GM21390 (cell line): ENCODE data around the gene PDHA2.
"Not testable (repeated sequence)": the region's sequence is repeated elsewhere in the genome, so short reads cannot be mapped to it uniquely, and the experiment has no call there.

Experiments used
- ATAC-seq: cut with Tn5 transposase; IDR thresholded peaks from one replicate; pipeline ENCODE4 v1.9.1; 2021; ENCODE audit not compliant: unreplicated experiment

The PDHA2 gene

GRCh38 chr4:95839891-95840290 lies at the start of gene PDHA2:
Gene PDHA2 (plus strand): TSS chr4:95840093. CDS start chr4:95840151, 58 bp downstream.
- ATAC-seq: no peak

- no peak for ATAC-seq
These were observed 41.9 kb upstream of the PDHA2 start for GRCh38 chr4:95798003-95798402.

GRCh38 chr4:95798727-95799126 lies 41.2 kb upstream of the PDHA2 start:
- ATAC-seq: no peak

- no peak for ATAC-seq
These were observed 18.0 kb upstream of the PDHA2 start for GRCh38 chr4:95821867-95822266.

- no peak for ATAC-seq
These were observed 14.3 kb upstream of the PDHA2 start for GRCh38 chr4:95825546-95825945.

GRCh38 chr4:95830651-95831050 lies 9.2 kb upstream of the PDHA2 start:
- no peak for ATAC-seq

GRCh38 chr4:95831166-95831565 lies 8.7 kb upstream of the PDHA2 start:
- ATAC-seq: no peak

- ATAC-seq: no peak
These were observed 6.1 kb upstream of the PDHA2 start for GRCh38 chr4:95833711-95834194.

- no peak for ATAC-seq
These were observed 4.2 kb upstream of the PDHA2 start for GRCh38 chr4:95835672-95836071.

GRCh38 chr4:95838192-95838591 lies 1.7 kb upstream of the PDHA2 start:
- no peak for ATAC-seq

GRCh38 chr4:95847908-95848460 lies 8.1 kb downstream of the PDHA2 start:
- ATAC-seq: no peak

- ATAC-seq: no peak
These were observed 10.3 kb downstream of the PDHA2 start for GRCh38 chr4:95850161-95850560.

GRCh38 chr4:95857761-95858160 lies 17.9 kb downstream of the PDHA2 start:
- ATAC-seq: no peak

GRCh38 chr4:95867919-95868318 lies 28.0 kb downstream of the PDHA2 start:
- ATAC-seq: no peak

- ATAC-seq: not testable (repeated sequence)
These were observed 29.5 kb downstream of the PDHA2 start for GRCh38 chr4:95869414-95869813.

GRCh38 chr4:95869961-95870500 lies 30.1 kb downstream of the PDHA2 start:
- no peak for ATAC-seq

GRCh38 chr4:95877636-95878035 lies 37.7 kb downstream of the PDHA2 start:
- no peak for ATAC-seq

- no peak for ATAC-seq
These were observed 47.7 kb downstream of the PDHA2 start for GRCh38 chr4:95887551-95887950.

GRCh38 chr4:95889662-95890061 lies 49.8 kb downstream of the PDHA2 start:
- ATAC-seq: no peak
